Vagina (tissue), 2 donors: ENCODE measurements around the gene TGFBRAP1. TPM values are rescaled to one million over a fixed set of nuclear protein-coding genes. Genes with fewer than 3 reads are reported as not detected.

Experiments used
- DNase-seq, 2 donors: peaks; one replicate each; pipeline ENCODE4 v3.0.0-alpha.2; 2017; ENCODE audit errors: extremely low spot score in 2 of 2
- H3K27ac ChIP-seq: fragments of 200-600 bp; sonication (generic); one replicate; pipeline ENCODE4 v1.5.1; 2019
- H3K27me3 ChIP-seq: fragments of 200-600 bp; sonication (generic); one replicate; pipeline ENCODE4 v1.5.1; 2019
- H3K36me3 ChIP-seq, 2 donors: fragments of 200-600 bp; sonication (generic); one replicate each; pipeline ENCODE4 v1.5.1; 2017 to 2019
- H3K4me1 ChIP-seq: fragments of 200-600 bp; sonication (generic); one replicate; pipeline ENCODE4 v1.5.1; 2019
- H3K4me3 ChIP-seq, 2 donors: fragments of 200-600 bp; sonication (generic); 1 replicate in 1 of 2; 2 replicates in 1 of 2; pipeline ENCODE4 v1.5.1; 2016 to 2019
- H3K9me3 ChIP-seq: fragments of 200-600 bp; sonication (generic); one replicate; pipeline ENCODE4 v1.5.1; 2019
- POLR2A ChIP-seq, 2 donors: fragments of 450-650 bp; IDR thresholded peaks; one replicate each; pipeline ENCODE4 v1.6.1; 2017; ENCODE audit warnings: antibody characterized with exemption in 2 of 2, mild to moderate bottlenecking in 2 of 2, moderate library complexity in 2 of 2
- POLR2AphosphoS5 ChIP-seq, 2 donors: sonication (generic); formaldehyde crosslinking; IDR thresholded peaks; one replicate each; pipeline ENCODE4 v1.9.0; 2017; ENCODE audit warnings: antibody characterized with exemption in 2 of 2, mild to moderate bottlenecking in 2 of 2, low read depth in 1 of 2; ENCODE audit not compliant: insufficient read depth in 1 of 2
- intact Hi-C: fragments of 100-400 bp; cut with DNase I; formaldehyde crosslinking; loops from one replicate; pipeline ENCODE4 v1.15.1; 2023
- total RNA-seq: library from RNA; depleted of rRNA; stranded (reverse); fragments of >200 nt; gene quantifications from one replicate; pipeline ENCODE4 v1.2.3, GENCODE V29; 2016
- TF ChIP-seq, protein P1 (sequence below), 3 experiments: fragments of 450-650 bp in 2 of 3; fragments of 200-600 bp in 1 of 3; sonication (generic) in 1 of 3; IDR thresholded peaks; one replicate each; pipeline ENCODE4 v1.5.1; 2017 to 2019; ENCODE audit warnings: antibody characterized with exemption in 3 of 3, mild to moderate bottlenecking in 2 of 3, moderate library complexity in 2 of 3

Gene TGFBRAP1
- total RNA-seq, 1 donor from 2014 or later: 20.1 TPM

DNA sequence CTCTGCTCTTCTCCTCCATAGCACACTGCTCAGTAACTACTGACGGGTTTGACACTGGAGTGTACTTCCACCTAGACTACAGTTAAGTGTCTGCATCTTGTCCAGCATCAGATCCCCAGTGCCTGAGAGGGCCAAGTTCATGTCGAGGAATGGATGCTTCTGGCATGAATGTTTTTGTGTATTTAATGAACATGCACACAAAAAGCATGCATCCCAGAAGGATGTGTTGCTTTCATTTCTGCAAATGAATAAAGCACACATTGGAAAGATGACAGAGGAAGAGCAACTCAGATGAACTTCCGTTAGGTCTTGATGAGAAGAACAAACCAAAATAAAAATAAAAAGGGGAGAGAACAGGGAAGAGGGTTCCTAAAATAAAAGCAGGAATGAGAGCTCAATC lies 35.7 kb upstream of the TGFBRAP1 start:
- H3K36me3 ChIP-seq: peaks cover 0 to 21% of the 10 kb centered on the region in 2 donors
- H3K27ac ChIP-seq: no peak overlapping the region
- DNase-seq: no peak
- TF ChIP-seq, protein P1, sequence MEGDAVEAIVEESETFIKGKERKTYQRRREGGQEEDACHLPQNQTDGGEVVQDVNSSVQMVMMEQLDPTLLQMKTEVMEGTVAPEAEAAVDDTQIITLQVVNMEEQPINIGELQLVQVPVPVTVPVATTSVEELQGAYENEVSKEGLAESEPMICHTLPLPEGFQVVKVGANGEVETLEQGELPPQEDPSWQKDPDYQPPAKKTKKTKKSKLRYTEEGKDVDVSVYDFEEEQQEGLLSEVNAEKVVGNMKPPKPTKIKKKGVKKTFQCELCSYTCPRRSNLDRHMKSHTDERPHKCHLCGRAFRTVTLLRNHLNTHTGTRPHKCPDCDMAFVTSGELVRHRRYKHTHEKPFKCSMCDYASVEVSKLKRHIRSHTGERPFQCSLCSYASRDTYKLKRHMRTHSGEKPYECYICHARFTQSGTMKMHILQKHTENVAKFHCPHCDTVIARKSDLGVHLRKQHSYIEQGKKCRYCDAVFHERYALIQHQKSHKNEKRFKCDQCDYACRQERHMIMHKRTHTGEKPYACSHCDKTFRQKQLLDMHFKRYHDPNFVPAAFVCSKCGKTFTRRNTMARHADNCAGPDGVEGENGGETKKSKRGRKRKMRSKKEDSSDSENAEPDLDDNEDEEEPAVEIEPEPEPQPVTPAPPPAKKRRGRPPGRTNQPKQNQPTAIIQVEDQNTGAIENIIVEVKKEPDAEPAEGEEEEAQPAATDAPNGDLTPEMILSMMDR (IDR thresholded peaks at IDR 0.05): no peak
- no peak for TF ChIP-seq POLR2A (IDR thresholded peaks at IDR 0.05)
- no peak for TF ChIP-seq POLR2AphosphoS5 (IDR thresholded peaks at IDR 0.05; ENCODE audit: insufficient read depth in 1 of 2, low read depth in 1 of 2)
- no peak overlapping the region for H3K4me3 ChIP-seq
- no peaks in the 10 kb centered on the region for H3K9me3 ChIP-seq
- H3K27me3 ChIP-seq: no peaks in the 10 kb centered on the region
- peaks cover 3% of the 10 kb centered on the region for H3K4me1 ChIP-seq
- intact Hi-C loops: no loop called here

DNA sequence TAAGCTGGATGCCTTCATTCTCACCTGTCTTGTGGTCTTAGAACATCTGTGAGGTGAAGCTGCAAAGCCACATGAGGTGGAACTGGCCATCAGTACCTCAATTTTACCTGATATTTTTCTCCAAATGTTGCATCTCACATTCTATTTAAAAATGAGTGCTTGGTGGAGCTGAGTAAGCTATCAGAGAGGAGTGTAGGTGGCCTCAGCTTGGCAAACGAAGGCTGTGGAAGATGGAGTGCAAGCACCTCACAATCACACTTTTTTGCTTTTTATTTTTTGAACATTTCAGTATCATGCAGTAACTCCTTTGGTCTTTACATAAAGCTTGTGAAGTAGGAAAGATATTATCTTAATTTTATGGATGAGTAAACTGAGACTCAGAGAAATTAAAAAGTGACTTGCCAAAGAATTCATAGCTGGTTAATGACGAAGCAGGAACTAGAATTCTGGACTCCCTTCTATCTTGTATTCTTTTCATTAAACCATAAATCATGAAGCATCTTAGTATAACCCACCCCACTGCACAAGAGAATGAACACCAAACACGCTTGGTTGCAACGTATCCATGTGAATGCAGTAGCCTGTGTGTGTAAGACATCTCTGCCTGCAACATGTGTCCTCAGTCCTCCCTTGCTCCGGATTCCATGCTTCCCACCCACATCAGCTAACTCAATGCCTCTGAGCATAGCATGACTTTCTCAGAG lies 35.1 kb upstream of the TGFBRAP1 start:
- Histone ChIP-seq H3K27me3 (no peaks in the 10 kb centered on the region), H3K4me1 (no peaks in the 10 kb centered on the region), H3K4me3 (no peak overlapping the region), H3K27ac (no peak overlapping the region), H3K36me3 (peaks cover 0 to 28% of the 10 kb centered on the region in 2 donors), H3K9me3 (no peaks in the 10 kb centered on the region)
- DNase-seq: no peak
- TF ChIP-seq, protein P1 (IDR thresholded peaks at IDR 0.05): no peak
- TF ChIP-seq POLR2A (IDR thresholded peaks at IDR 0.05) (no peak), POLR2AphosphoS5 (IDR thresholded peaks at IDR 0.05; ENCODE audit: insufficient read depth in 1 of 2, low read depth in 1 of 2) (no peak)
- intact Hi-C loops: no loop called here

DNA sequence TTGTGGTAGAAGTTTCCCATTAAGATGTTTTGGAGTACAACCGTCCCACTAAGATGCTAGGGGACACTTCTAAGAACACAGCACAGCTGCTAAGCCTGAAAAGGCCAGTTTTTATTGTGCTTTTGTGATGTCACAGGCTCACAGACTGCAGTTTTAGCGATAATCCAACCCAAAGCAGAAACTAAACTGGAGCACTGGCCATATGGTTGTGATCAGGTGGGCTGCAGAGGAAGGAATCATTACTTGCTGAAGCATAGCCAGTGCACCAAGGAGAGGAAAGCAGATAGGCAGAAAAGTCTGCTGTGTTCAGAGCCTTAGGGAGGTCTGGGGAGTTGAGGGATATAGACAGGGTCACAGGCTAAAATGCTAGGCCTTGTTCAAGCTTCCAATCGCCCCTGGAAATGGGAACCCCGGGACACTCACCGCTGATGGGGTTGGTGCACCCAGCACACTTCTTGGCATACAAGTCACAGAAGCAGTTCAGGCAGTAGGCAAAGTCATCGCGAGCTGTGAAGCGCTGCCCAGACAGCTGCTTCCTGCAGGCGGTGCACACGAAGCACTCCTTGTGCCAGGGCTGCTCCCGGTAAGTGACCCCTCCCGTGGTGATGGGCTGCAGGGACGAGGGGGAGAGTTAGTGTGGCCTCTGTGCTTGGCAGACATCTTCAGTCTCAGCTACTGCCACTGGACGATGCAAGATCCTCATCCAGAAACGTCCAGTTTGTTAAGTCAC lies 33.5 kb upstream of the TGFBRAP1 start:
- no peaks in the 10 kb centered on the region for H3K9me3 ChIP-seq
- no peaks in the 10 kb centered on the region for H3K4me1 ChIP-seq
- no peak overlapping the region for H3K4me3 ChIP-seq
- DNase-seq: peak in 1 of 2 donors; percentile 76
- H3K36me3 ChIP-seq: peaks cover 0 to 40% of the 10 kb centered on the region in 2 donors
- intact Hi-C loops: no loop called here
- no peaks in the 10 kb centered on the region for H3K27me3 ChIP-seq
- no peak overlapping the region for H3K27ac ChIP-seq
- TF ChIP-seq, protein P1 (IDR thresholded peaks at IDR 0.05): no peak
- TF ChIP-seq POLR2AphosphoS5 (IDR thresholded peaks at IDR 0.05; ENCODE audit: insufficient read depth in 1 of 2, low read depth in 1 of 2) (no peak), POLR2A (IDR thresholded peaks at IDR 0.05) (no peak)

DNA sequence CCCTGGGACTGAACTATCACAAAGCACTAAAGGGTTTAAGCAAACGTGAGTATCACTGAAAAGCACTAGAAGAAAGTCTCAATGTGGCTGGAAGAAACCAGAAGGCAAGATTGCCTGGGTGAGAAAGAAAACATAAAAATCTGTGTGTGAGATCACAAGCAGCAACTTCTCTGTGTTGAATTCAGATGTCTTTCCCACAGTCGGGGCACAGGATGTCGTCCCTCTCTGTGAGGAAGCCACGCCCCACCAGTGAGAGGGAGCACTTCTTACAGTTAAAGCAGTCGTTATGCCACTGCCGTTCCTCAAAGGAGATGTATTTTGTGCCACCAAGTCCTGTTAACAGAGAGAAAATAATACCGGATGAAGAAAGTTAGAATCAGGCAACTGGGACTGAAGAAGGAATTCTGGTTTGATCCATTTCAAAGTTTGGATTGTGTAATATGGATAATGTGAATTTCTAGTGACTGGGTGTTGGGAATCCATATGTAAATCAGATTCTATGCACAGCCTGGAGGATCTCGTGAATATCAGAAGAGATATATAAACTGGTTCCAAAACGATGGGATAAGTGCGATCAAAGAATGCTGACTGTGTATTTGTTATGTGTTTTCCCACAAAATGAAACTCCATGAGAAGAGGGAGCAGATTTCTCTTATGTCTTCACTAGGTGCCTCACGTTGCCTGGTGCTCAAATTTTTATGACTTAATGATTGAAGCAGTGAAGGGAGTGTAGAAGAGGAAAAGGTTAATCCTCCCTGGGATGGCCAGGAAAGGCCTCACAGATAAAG lies 31.8 kb upstream of the TGFBRAP1 start:
- Histone ChIP-seq H3K36me3 (peaks cover 0 to 56% of the 10 kb centered on the region in 2 donors), H3K27me3 (no peaks in the 10 kb centered on the region), H3K4me1 (no peaks in the 10 kb centered on the region), H3K4me3 (no peak overlapping the region), H3K27ac (no peak overlapping the region), H3K9me3 (no peaks in the 10 kb centered on the region)
- DNase-seq: no peak
- TF ChIP-seq POLR2A (IDR thresholded peaks at IDR 0.05) (no peak), POLR2AphosphoS5 (IDR thresholded peaks at IDR 0.05; ENCODE audit: insufficient read depth in 1 of 2, low read depth in 1 of 2) (no peak)
- TF ChIP-seq, protein P1 (IDR thresholded peaks at IDR 0.05): no peak
- intact Hi-C loops: no loop called here
